Fibroblast of skin of scalp (primary cell): ENCODE data around the gene SIGLEC12. TPM values are rescaled to one million over a fixed set of nuclear protein-coding genes. Genes with fewer than 3 reads are reported as not detected.

Source experiments
- DNase-seq: peaks from one replicate; pipeline ENCODE4 v3.0.0-alpha.2; 2013
- polyA plus RNA-seq, 2 experiments: library from polyadenylated mRNA; unstranded; fragments of 120-200 nt; gene quantifications; one replicate each; pipeline ENCODE4 v1.2.1, GENCODE V29; 2013; ENCODE audit not compliant: insufficient read length in 2 of 2

The SIGLEC12 gene
- polyA plus RNA-seq (2013, experiment 1 of 2; ENCODE audit: insufficient read length), result not detected
- polyA plus RNA-seq (2013, experiment 2 of 2; ENCODE audit: insufficient read length), result not detected

GRCh38 chr19:51501594-51502263, at the start of gene SIGLEC12:
Gene SIGLEC12, minus strand, starts transcription at chr19:51501800. Its CDS starts 67 bp downstream, at chr19:51501733.
- DNase-seq, result no peak

GRCh38 chr19:51550848-51551672, 49.5 kb upstream of the SIGLEC12 start:
- DNase-seq, result no peak

- DNase-seq, result no peak
Observed at GRCh38 chr19:51549533-51550324, 48.1 kb upstream of the SIGLEC12 start.

- DNase-seq, result no peak
Observed at GRCh38 chr19:51548891-51549305, 47.3 kb upstream of the SIGLEC12 start.

GRCh38 chr19:51548213-51548651, 46.6 kb upstream of the SIGLEC12 start:
- DNase-seq, result no peak

GRCh38 chr19:51547397-51548212, 46.0 kb upstream of the SIGLEC12 start:
- peak; percentile 6 for DNase-seq

- DNase-seq, result peak; percentile 19
Observed at GRCh38 chr19:51546650-51547396, 45.2 kb upstream of the SIGLEC12 start.

GRCh38 chr19:51546107-51546649, 44.6 kb upstream of the SIGLEC12 start:
- no peak for DNase-seq

- DNase-seq, result no peak
Observed at GRCh38 chr19:51544038-51544437, 42.4 kb upstream of the SIGLEC12 start.

- no peak for DNase-seq
Observed at GRCh38 chr19:51542699-51543098, 41.1 kb upstream of the SIGLEC12 start.

- no peak for DNase-seq
Observed at GRCh38 chr19:51541458-51542357, 40.1 kb upstream of the SIGLEC12 start.

- no peak for DNase-seq
Observed at GRCh38 chr19:51539821-51540366, 38.3 kb upstream of the SIGLEC12 start.

- DNase-seq, result no peak
Observed at GRCh38 chr19:51535535-51535934, 33.9 kb upstream of the SIGLEC12 start.

- no peak for DNase-seq
Observed at GRCh38 chr19:51531349-51532315, 30.0 kb upstream of the SIGLEC12 start, which contains the start of gene SIGLEC6. Gene SIGLEC6, minus strand, starts transcription at chr19:51531670. Its CDS starts 22 bp downstream, at chr19:51531648.

- DNase-seq, result no peak
Observed at GRCh38 chr19:51530616-51531015, 29.0 kb upstream of the SIGLEC12 start.

GRCh38 chr19:51529301-51529700, 27.7 kb upstream of the SIGLEC12 start:
- DNase-seq, result no peak

- no peak for DNase-seq
Observed at GRCh38 chr19:51525651-51526050, 24.1 kb upstream of the SIGLEC12 start.

GRCh38 chr19:51524666-51525264, 23.2 kb upstream of the SIGLEC12 start:
- no peak for DNase-seq
